Right ventricle myocardium inferior (tissue), 1 donor: ENCODE data around the gene TBC1D16. TPM values are rescaled to one million over a fixed set of nuclear protein-coding genes. Genes with fewer than 3 reads are reported as not detected.

Source experiments
- ATAC-seq: fragments of 200-7000 bp; cut with Tn5 transposase; one replicate; pipeline ENCODE4 v1.9.1; 2020; ENCODE audit warnings: mild to moderate bottlenecking, moderate library complexity
- DNase-seq: peaks from one replicate; pipeline ENCODE4 v3.0.0; 2021; ENCODE audit errors: missing footprints
- intact Hi-C: fragments of 100-400 bp; cut with DNase I; formaldehyde crosslinking; loops from one replicate; pipeline ENCODE4 v1.11.0; 2022
- total RNA-seq: library from RNA; stranded (reverse); fragmentation: NEBNext Ultra II Directional; extraction: Animal tissue kit (Norgen Biotek cat#: 25700); gene quantifications from one replicate; pipeline ENCODE4 v1.2.1, GENCODE V29; 2021
- donor health status: DM: no; HTN: yes; CAD: no; lungs with severe emphysema.

The TBC1D16 gene
- total RNA-seq, 1 donor from 2014 or later, result 16.3 TPM

- intact Hi-C loops, result no loop called here
- ATAC-seq, result no peak
- peak; percentile 8 for DNase-seq
Observed at GRCh38 chr17:79984877-79985276, 50.8 kb downstream of the TBC1D16 start.

GRCh38 chr17:79984045-79984840, 51.4 kb downstream of the TBC1D16 start:
- intact Hi-C loops, result no loop called here
- DNase-seq, result peak; percentile 7
- ATAC-seq, result no peak

- DNase-seq (peak; percentile 50), ATAC-seq (no peak)
- intact Hi-C loops, result no loop called here
Observed at GRCh38 chr17:79983456-79983855, 52.2 kb downstream of the TBC1D16 start.

DNA sequence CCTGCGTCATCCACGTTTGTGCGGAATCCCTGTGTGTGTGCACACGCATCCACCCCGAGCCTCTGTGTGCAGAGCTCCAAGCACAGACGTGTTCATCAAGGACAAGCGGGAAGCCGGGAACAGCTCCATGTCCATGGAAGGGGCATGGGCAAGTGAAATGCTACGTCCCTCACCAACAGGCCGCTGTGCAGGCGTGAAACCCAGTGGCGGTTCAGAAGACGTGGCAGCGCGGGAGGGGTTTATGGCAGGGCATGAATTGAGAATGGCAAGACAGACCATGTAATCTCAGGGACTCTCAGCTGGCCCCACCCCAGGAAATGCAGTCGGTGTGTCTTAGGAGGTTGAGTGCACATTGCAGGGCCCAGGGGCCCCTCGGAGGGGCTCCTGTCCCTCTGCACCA, 52.7 kb downstream of the TBC1D16 start:
- DNase-seq, result peak; percentile 56
- no peak for ATAC-seq
- intact Hi-C loops, result no loop called here

- intact Hi-C loops, result no loop called here
- DNase-seq (peak; percentile 51), ATAC-seq (no peak)
Observed at GRCh38 chr17:79981661-79982101, 54.0 kb downstream of the TBC1D16 start.

GRCh38 chr17:79981090-79981489, 54.6 kb downstream of the TBC1D16 start:
- peak; percentile 32 for DNase-seq
- ATAC-seq, result no peak
- intact Hi-C loops, result no loop called here

DNA sequence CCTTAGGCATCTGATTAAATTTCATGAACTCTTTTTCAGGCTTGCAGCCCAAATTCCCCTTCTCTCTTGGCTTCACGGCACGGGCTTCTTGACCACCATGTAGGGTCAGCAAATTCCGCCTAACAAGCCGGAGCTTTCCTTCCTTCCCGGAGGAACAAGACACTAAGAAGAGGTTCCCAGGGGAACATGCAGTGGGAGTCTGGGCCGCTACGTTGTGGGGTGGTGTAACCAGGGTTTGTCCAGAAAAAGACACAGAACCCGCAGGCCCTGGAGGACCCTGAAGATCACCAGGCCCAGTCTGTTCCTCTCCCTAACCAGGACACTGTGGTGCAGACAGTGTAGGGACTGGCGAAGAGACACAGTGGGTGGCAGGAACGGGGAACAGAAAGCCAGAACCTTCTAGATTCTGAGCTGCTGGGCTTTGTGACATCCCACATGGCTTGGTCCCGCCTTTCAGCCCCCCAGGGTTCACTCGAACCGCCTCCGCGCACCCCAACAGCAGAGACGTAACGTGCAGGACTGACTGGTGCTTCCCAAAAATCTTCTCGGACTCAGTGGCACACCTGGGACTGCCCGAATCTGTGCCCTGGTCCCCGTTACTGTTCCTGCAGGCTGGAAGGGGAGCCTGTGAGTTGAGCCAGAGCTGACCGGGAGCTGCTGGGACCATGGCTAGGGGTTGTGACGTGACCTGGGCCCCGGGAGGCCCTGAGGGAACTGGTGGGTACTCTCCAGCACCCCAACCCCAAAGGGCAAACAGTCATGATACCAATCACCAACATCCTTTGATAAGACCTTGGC, 55.2 kb downstream of the TBC1D16 start:
- intact Hi-C loops, result no loop called here
- ATAC-seq, result no peak

GRCh38 chr17:79979816-79980215, 55.9 kb downstream of the TBC1D16 start:
- ATAC-seq, result no peak
- intact Hi-C loops, result no loop called here

More for the DNA sequence above, 55.2 kb downstream of the TBC1D16 start:
- DNase-seq, result no peak

GRCh38 chr17:79979221-79979741, 56.4 kb downstream of the TBC1D16 start:
- ATAC-seq (no peak), DNase-seq (peak; percentile 59)
- intact Hi-C loops, result no loop called here

More at GRCh38 chr17:79979816-79980215, 55.9 kb downstream of the TBC1D16 start:
- DNase-seq, result peak; percentile 26

GRCh38 chr17:79978548-79978855, 57.2 kb downstream of the TBC1D16 start:
- no peak for ATAC-seq
- intact Hi-C loops, result no loop called here

GRCh38 chr17:79977708-79978547, 57.7 kb downstream of the TBC1D16 start:
- intact Hi-C loops, result no loop called here
- ATAC-seq, result no peak

More at GRCh38 chr17:79978548-79978855, 57.2 kb downstream of the TBC1D16 start:
- DNase-seq, result no peak

DNA sequence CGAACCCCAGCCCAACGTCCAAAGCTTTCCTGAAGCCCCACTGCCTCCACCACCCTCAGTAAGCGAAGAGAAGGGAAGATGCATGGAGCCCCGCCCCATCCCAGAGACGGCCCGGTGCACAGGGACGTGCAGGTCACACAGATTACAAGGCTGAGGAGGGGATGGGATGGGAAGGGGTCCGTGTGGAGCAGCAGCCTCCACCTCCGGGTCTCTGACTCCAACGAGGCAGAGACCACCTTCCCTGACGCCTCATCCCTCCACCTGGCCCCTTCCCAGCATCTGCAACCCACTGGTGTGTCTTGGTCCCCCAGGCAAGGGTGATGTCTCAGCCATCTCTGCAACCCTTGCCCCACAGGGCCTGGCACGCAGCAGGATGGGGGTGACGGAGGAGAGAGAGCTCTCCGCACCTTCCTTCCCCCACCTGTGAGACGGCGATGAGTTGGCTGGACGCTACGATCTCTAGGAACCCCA, 58.5 kb downstream of the TBC1D16 start:
- DNase-seq (peak; percentile 54), ATAC-seq (no peak)
- intact Hi-C loops, result no loop called here

More at GRCh38 chr17:79977708-79978547, 57.7 kb downstream of the TBC1D16 start:
- peak; percentile 34 for DNase-seq

DNA sequence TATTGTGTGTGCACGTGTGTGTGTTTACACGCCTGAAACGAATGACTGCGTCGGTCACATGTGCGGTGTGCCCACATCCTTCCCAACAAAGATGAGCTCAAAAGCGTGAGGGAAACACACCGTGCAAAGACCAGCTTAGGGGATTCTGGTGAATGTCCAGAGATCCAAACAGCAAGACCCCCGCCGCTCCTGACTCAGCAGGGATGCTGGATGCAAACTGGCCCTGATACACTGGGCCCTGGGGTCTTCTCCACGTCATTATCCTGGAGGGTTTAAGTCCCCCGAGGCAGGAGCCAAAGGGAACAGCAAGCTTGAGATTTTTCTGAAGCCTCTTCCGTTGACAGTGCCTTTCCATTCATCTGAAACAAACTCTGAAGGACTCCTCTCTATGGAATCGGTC, 59.2 kb downstream of the TBC1D16 start:
- intact Hi-C loops, result no loop called here
- DNase-seq (peak; percentile 55), ATAC-seq (no peak)

DNA sequence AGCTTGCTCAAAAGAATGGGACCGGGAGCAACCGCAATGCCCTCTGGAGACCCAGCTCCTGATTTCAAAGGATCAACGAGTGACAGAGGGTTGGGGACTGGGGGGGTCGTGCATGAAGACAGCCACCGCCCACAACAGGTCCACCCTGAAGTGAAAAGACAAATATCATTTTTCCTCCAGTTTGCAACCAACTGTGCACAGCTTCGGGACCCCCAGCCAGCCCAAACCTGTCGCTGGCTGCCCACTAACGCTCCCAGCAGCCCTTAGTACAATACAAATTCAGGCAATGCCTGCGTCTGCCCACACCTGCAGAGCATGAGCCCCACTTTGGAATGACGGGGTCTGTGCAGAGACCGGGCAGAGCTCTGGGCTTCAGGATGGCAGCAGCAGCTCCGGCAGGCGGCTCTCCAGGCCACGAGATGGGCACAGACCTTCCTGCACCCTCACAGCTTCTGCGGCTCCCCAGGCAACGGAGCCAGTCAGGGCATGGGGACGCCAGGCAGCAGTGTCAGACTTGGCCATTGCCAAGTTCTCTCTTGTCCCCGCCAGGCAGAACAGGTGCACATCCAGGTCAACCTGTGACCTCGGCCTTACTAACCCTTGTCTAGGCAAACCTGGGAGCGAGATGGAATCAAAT, 60.1 kb downstream of the TBC1D16 start:
- intact Hi-C loops, result no loop called here
- DNase-seq (peak; percentile 39), ATAC-seq (no peak)

DNA sequence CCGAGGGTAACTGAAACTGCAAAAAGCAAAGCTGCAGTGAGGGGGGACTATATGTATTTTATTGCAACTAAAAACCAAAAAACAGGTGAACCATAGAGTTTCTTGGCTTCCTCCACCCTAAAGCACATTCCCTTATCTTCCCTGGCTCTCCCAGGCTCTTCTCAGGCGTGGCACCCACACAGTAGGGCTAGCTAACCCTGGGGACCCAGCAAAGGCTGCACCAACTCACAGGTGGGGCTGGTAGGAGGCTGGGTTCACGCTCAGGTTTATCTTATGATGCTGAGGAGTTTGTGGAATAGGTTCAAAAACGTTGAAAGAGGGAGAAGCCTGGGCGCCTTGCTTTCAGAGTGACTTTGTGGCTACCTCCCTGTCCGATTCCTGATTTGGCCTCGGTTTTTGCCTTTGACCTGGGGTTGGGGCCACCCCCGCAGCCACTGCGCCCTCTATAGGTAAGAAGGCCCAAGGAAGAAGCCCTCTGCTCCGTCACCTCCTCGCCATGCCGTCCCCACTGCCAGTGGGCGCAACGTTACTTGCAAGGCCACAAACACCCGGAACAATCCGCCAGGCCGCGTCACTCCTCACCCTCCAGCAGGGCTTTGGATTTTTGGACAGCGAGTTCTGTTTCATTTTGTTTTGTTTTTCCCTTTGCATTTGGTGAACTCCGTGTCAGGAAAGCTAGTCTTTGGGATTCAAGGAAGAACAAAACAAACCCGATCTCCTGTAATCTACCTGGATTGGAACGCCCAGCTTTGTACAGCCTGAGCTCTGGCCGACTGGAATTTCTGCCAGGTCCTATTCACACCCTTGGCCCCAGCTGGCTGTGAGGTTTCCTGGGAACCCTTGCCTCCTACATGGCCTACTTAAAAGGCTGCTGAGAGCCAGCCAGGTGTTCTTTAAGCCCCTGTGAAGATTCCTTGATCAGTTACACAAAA, 60.8 kb downstream of the TBC1D16 start:
- ATAC-seq (no peak), DNase-seq (peak; percentile 48)
- intact Hi-C loops, result no loop called here

GRCh38 chr17:79971651-79972050, 64.0 kb downstream of the TBC1D16 start:
- ATAC-seq (no peak), DNase-seq (peak; percentile 14)
- intact Hi-C loops, result no loop called here

DNA sequence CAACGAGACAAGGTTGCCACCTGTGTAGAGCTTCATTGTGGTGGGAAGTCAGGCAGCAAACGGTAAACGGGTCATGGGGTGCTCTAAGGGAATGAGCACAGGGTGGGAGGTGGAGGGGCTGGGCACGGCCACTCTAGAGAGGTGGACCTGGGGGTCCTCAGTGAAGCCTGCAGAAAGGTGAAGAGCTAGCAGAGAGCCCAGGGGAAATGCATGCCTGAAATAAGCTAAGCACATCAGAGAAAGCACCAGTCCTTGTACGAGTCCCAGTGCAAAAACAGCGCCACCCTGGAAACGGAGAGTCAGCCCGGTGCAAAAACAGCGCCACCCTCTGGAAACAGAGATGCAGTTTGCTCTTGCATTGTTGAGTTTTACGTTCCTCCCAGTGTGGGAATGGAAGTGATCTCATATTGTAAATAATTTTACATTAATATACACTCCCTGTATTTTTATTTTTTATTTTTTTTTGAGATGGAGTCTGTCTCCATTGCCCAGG, 65.0 kb downstream of the TBC1D16 start:
- ATAC-seq, result no peak
- DNase-seq, result peak; percentile 30
- intact Hi-C loops, result no loop called here
